Activated naive CD4-positive, alpha-beta T cell treated with anti-CD3 and anti-CD28 coated beads for 36 hours (primary cell): ENCODE data around the gene WDFY4. TPM values are rescaled to one million over a fixed set of nuclear protein-coding genes. Genes with fewer than 3 reads are reported as not detected.

ENCODE experiments used
- CTCF ChIA-PET: fragments of 350-600 bp; sonication (Branson Sonifier 250); formaldehyde crosslinking; loops from one replicate; lab custom pipeline; 2021; ENCODE audit warnings: antibody characterized with exemption; lab: Charles Lee
- DNase-seq: peaks from one replicate; pipeline ENCODE4 v3.0.0-alpha.2; 2020
- H3K27ac Mint-ChIP-seq: one replicate; pipeline ENCODE4 v1.8.0; 2021; ENCODE audit warnings: mild to moderate bottlenecking, mixed read lengths
- H3K27me3 Mint-ChIP-seq: one replicate; pipeline ENCODE4 v1.8.0; 2021; ENCODE audit warnings: low read depth, mixed read lengths
- H3K36me3 Mint-ChIP-seq: one replicate; pipeline ENCODE4 v1.8.0; 2021; ENCODE audit warnings: low read depth, mixed read lengths
- H3K4me1 Mint-ChIP-seq: one replicate; pipeline ENCODE4 v1.8.0; 2021; ENCODE audit warnings: low read depth, mixed read lengths
- H3K4me3 Mint-ChIP-seq: one replicate; pipeline ENCODE4 v1.8.0; 2021; ENCODE audit warnings: mild to moderate bottlenecking, moderate library complexity, mixed read lengths
- H3K9me3 Mint-ChIP-seq: one replicate; pipeline ENCODE4 v1.8.0; 2021; ENCODE audit warnings: mixed read lengths
- intact Hi-C: fragments of 100-400 bp; cut with micrococcal nuclease; formaldehyde crosslinking; loops from one replicate; pipeline ENCODE4 v1.15.1; 2023
- total RNA-seq, 2 experiments: library from RNA; stranded (reverse); gene quantifications; one replicate each; pipeline ENCODE4 v1.2.3, GENCODE V29; 2021

The WDFY4 gene
- total RNA-seq, 2 experiments from 2014 or later = 0.20 to 0.29 TPM

DNA sequence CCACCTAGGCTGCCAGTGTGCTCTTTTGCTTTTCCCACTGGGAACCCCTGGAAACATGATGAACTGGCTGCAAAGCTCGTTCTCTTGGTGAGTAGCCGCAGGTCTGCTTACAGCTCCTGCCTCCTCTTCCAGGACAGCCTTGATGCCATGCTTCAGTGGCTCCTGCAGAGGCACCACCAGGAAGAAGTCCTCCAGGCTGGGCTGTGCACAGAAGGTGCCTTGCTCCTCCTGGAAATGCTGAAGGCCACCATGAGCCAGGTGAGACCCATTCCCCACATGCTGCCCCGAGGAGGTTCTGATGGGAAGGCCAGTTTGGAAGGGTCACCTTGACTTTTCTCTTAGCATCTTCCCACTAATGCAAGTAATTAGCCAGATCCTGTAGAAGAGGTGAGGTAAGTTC lies 129.2 kb downstream of the WDFY4 start:
- Mint-ChIP-seq H3K27ac (no peak overlapping the region), H3K9me3 (no peaks in the 10 kb centered on the region), H3K4me1 (no peaks in the 10 kb centered on the region), H3K36me3 (no peaks in the 10 kb centered on the region), H3K27me3 (no peaks in the 10 kb centered on the region), H3K4me3 (no peak overlapping the region)
- no peak for DNase-seq
- intact Hi-C loops = no loop called here
- CTCF ChIA-PET = no interaction called here

DNA sequence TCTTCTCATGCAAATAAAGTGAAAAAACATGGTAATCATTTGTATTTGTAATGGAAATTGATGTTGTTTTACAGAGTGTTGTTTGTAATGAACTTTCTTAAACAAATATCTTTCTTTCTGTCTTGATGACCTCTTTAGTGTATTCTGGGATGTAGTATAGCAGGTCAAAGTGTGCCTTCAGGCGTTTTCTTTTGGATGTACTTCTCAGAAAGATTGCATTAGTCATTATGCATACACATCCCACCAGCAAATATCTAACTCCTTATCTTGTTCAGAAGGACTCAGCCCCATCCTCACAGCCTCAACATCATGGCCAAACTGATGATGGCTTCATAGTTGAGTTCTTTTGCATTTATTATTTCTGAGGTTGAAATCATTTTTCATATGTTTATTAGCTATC lies 130.3 kb downstream of the WDFY4 start:
- H3K36me3 Mint-ChIP-seq = no peaks in the 10 kb centered on the region
- no peaks in the 10 kb centered on the region for H3K9me3 Mint-ChIP-seq
- intact Hi-C loops = no loop called here
- DNase-seq = no peak
- H3K4me3 Mint-ChIP-seq = no peak overlapping the region
- H3K27ac Mint-ChIP-seq = no peak overlapping the region
- H3K4me1 Mint-ChIP-seq = no peaks in the 10 kb centered on the region
- CTCF ChIA-PET = no interaction called here
- H3K27me3 Mint-ChIP-seq = no peaks in the 10 kb centered on the region

DNA sequence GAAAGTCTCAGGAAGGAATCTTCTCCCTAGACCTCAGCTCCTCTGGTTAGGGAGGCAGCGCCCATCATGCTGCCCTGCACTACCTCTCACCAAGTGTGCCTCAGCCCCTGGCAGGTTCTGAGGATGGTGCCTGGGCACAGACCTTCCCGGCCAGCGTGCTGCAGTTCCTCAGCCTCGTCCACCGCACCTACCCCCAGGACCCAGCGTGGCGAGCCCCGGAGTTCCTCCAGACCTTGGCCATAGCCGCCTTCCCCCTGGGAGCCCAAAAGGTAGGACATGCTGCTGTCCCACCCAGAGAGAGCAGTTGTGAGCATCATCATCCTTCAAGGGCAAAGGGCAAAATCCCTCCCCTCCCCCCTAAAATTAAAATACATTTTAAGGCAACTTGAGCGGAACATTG lies 132.5 kb downstream of the WDFY4 start:
- Mint-ChIP-seq H3K9me3 (no peaks in the 10 kb centered on the region), H3K27ac (no peak overlapping the region), H3K4me3 (no peak overlapping the region), H3K4me1 (peaks cover 2% of the 10 kb centered on the region), H3K36me3 (no peaks in the 10 kb centered on the region), H3K27me3 (no peaks in the 10 kb centered on the region)
- CTCF ChIA-PET = no interaction called here
- no peak for DNase-seq
- intact Hi-C loops = no loop called here

DNA sequence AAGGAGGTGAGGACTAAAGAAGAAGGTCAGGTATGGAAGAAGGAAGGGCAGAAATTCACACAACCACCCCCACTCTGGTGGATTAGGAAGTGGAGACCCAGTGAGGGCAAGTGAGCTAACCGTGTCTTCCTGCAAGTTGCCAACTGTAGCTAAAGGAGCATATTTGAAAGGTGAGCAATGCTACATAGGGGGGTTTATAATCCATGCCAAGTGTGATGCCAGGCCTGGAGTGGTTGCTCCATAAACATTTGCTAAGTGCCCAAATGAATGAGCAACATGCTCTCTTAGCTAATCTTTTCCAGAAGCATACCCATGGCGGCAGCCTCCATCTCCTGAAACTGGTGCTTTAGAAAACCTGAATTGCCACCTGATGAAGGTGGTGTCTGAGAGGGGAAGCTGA lies 133.4 kb downstream of the WDFY4 start:
- CTCF ChIA-PET = no interaction called here
- no peak for DNase-seq
- H3K4me1 Mint-ChIP-seq = peaks cover 2% of the 10 kb centered on the region
- intact Hi-C loops = no loop called here
- H3K4me3 Mint-ChIP-seq = no peak overlapping the region
- no peaks in the 10 kb centered on the region for H3K36me3 Mint-ChIP-seq
- no peaks in the 10 kb centered on the region for H3K27me3 Mint-ChIP-seq
- no peaks in the 10 kb centered on the region for H3K9me3 Mint-ChIP-seq
- no peak overlapping the region for H3K27ac Mint-ChIP-seq

DNA sequence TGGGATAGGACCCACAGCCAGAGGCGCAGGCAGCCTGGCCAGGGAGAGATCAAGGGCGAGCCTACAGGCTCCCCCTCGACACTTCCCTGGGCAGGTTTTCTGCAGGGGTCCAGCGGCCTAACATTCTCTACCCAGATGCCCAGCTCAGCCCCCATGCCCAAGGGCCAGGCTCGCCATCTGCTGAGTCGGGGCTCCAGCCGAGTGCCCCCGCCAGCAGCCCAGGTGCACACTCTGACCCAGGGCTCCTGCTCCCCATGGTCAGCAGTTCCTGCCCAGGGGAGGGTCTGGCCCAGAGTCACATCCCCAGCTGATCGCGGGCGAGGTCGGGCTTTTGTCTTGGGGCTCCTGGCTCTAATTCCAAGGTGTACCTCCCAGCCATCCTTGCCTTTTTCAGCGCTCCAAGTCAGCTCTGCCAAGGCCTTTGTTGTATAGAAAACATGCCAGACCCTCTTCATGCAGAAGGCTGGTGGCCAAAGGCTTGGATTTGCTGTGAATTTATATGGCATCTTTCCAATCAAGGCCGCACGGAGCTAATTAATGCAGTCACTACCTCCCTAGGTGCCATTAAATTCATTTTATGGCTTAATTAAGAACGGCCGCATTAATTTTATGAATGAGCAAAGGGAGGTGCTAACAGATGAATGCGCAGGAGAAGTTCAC lies 134.3 kb downstream of the WDFY4 start:
- Mint-ChIP-seq H3K9me3 (no peaks in the 10 kb centered on the region), H3K27ac (no peak overlapping the region), H3K4me3 (no peak overlapping the region), H3K27me3 (no peaks in the 10 kb centered on the region), H3K4me1 (peaks cover 2% of the 10 kb centered on the region), H3K36me3 (no peaks in the 10 kb centered on the region)
- CTCF ChIA-PET = no interaction called here
- intact Hi-C loops = no loop called here
- no peak for DNase-seq

DNA sequence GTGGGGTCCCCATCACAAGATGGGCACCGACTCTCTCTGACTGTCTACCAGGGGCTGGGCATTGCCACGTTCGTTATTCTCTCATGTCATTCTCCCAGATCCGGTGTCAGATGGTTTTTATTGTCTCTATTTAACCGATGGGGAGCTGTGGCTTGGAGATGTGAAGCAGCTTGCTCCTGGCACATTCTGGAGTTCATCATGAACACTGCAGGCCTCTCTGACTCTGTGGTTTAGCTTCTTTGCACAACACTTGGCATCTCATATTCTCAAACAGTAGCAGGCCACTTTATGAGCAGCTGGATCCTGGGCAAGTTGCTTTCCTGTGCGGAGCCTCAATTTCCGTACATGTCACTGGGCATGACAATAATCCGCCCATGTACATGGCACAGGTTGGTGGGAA lies 135.1 kb downstream of the WDFY4 start:
- no peak overlapping the region for H3K27ac Mint-ChIP-seq

DNA sequence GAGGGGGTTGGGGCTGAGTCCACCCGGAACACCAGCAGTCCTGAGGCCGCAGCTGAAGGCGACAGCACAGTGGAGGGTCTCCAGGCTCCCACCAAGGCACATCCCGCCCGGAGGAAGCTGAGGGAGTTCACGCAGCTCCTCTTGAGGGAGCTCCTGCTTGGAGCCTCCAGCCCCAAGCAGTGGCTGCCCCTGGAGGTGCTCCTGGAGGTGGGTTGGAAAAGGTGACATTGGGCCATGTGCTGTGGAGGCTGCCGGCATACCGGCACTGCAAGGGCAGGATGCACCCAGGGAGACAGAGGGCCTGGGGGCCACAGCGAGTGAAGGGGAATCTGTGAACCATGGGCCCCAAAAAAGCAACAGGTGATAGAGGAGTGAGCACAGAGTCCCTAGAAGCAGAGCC lies 135.6 kb downstream of the WDFY4 start:
- Mint-ChIP-seq H3K4me1 (peaks cover 2% of the 10 kb centered on the region), H3K4me3 (no peak overlapping the region), H3K27me3 (no peaks in the 10 kb centered on the region), H3K36me3 (no peaks in the 10 kb centered on the region), H3K27ac (no peak overlapping the region), H3K9me3 (no peaks in the 10 kb centered on the region)
- CTCF ChIA-PET = no interaction called here
- intact Hi-C loops = no loop called here
- DNase-seq = no peak

More for the DNA sequence above, 135.1 kb downstream of the WDFY4 start:
- intact Hi-C loops = no loop called here
- H3K4me3 Mint-ChIP-seq = no peak overlapping the region
- DNase-seq = no peak
- no peaks in the 10 kb centered on the region for H3K27me3 Mint-ChIP-seq
- peaks cover 2% of the 10 kb centered on the region for H3K4me1 Mint-ChIP-seq
- H3K9me3 Mint-ChIP-seq = no peaks in the 10 kb centered on the region
- no peaks in the 10 kb centered on the region for H3K36me3 Mint-ChIP-seq
- CTCF ChIA-PET = no interaction called here

DNA sequence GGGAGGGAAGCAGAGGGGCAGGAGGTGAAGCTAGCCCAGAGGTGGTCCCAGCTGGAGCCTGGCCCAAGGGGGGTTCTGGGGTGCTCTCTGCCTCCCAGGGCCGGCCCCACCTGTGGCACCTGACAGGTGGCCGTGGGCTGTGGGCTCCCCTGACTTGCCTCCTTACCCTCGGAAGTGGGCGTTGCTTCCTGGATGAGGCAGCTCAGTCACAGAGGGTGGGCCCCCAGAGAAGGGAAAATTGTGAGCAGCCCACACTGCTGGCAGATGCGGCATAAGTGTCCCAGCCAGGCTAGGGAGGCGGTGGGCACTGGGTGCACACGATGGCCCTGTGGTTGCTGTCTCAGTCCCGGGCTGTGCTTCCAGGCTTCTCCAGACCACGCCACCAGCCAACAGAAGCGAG lies 136.0 kb downstream of the WDFY4 start:
- CTCF ChIA-PET = no interaction called here
- Mint-ChIP-seq H3K27me3 (no peaks in the 10 kb centered on the region), H3K9me3 (peaks cover 1% of the 10 kb centered on the region), H3K4me1 (peaks cover 2% of the 10 kb centered on the region), H3K4me3 (no peak overlapping the region), H3K36me3 (no peaks in the 10 kb centered on the region), H3K27ac (no peak overlapping the region)
- DNase-seq = no peak
- intact Hi-C loops = no loop called here

DNA sequence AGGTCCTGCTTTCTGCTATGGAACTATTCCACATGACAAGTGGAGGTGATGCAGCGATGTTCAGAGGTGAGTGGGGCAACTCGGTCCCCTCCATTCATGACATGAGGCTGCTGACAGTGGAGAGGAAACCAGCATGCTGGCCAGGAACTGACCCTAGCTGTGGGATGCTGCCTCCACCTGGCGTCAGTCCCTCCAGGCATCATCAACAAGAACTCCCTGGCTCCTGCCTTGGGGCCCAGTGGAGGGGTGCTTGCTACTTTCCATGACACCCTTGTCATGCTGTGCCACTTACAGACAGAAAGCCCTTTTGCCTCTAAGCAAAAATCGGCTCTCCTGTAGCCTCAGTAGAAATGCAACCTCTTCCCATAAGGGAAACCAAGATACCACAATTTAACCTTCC lies 136.4 kb downstream of the WDFY4 start:
- Mint-ChIP-seq H3K9me3 (peaks cover 1% of the 10 kb centered on the region), H3K27ac (no peak overlapping the region), H3K36me3 (no peaks in the 10 kb centered on the region), H3K27me3 (no peaks in the 10 kb centered on the region), H3K4me1 (peaks cover 2% of the 10 kb centered on the region), H3K4me3 (no peak overlapping the region)
- CTCF ChIA-PET = no interaction called here
- intact Hi-C loops = no loop called here
- DNase-seq = no peak

DNA sequence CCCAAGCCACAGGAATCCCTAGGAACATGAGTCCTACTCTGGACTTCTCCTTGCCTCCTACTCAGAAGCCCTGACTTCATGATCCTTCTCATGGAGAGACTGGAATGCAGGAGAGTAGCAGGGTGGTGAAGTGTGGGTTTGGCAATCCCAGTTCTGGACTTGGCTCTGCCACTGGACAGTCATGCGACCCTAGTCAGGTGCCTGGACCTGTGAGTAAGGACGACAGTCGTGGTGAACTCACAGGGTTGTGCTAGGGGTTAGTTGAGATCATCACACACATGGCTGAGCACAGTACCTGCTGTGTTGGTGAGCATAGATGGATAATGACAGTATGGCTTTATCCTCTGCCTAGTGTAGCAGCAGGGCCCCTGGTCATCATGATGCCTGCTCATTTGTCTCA lies 137.0 kb downstream of the WDFY4 start:
- Mint-ChIP-seq H3K4me3 (no peak overlapping the region), H3K27ac (no peak overlapping the region), H3K27me3 (no peaks in the 10 kb centered on the region), H3K36me3 (no peaks in the 10 kb centered on the region), H3K9me3 (peaks cover 1% of the 10 kb centered on the region), H3K4me1 (peaks cover 2% of the 10 kb centered on the region)
- no peak for DNase-seq
- CTCF ChIA-PET = no interaction called here
- intact Hi-C loops = no loop called here

DNA sequence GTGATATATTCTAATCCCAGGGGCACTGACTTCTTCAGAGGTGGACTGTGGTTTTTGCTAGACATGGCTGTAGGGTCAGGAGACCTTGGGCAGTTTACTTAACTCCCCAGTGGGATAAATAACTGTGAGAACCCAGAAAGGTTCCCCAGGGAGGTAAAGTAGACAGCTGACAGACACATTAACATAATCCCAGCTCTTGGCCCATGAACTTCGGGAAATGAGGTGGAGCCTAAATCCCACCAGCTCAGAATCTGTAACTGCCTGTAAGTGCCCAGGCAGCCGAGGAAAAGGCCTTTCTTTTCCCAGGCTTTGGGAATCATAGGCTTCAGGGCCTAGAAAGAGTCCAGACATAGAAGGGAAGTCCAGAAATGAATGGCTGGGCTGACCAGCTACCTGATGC lies 149.0 kb downstream of the WDFY4 start:
- DNase-seq = no peak
- intact Hi-C loops = no loop called here
- no peak overlapping the region for H3K4me3 Mint-ChIP-seq
- H3K27me3 Mint-ChIP-seq = no peaks in the 10 kb centered on the region
- CTCF ChIA-PET = no interaction called here
- peaks cover 9% of the 10 kb centered on the region for H3K9me3 Mint-ChIP-seq
- peaks cover 3% of the 10 kb centered on the region for H3K36me3 Mint-ChIP-seq
- H3K27ac Mint-ChIP-seq = no peak overlapping the region
- H3K4me1 Mint-ChIP-seq = no peaks in the 10 kb centered on the region

DNA sequence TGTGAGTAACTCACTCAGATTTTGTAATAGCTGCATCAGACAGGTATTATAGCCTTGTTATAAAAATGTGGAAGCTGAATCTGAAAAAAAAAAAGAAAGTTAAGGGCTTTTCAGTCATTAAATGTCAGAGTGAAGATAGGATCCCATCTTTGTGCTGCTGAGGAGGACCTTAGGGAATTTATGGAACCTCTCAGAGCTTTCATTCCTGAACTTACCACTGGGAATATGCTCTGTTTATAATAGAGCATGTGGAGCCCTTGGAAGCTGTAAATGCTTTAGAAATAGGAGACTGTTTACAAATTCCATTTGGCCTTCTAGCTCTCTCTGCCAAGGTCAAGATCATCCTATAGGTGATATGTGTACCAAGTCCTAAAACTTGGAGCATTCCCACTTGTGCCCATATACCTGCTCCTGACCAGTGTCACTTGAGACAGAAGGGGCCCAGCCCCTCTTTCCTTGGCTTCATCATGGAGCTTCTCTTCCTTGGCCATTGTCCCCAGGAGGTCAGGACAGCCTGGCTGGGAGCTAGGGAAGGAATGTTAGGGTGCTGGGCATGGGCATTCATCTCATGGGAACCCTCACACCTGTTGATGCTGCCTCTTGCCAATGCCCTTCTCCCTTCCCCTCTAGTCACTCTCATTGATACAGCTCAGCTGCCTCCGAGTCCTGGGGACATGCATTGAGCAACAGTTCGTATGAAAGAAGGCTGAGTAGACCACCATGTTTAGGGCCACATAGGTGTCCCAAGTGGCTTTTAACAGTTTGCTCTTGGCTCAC lies 149.7 kb downstream of the WDFY4 start:
- no peaks in the 10 kb centered on the region for H3K27me3 Mint-ChIP-seq
- no peak for DNase-seq
- CTCF ChIA-PET = no interaction called here
- peaks cover 9% of the 10 kb centered on the region for H3K9me3 Mint-ChIP-seq
- H3K36me3 Mint-ChIP-seq = peaks cover 3% of the 10 kb centered on the region
- no peak overlapping the region for H3K27ac Mint-ChIP-seq
- H3K4me3 Mint-ChIP-seq = no peak overlapping the region
- H3K4me1 Mint-ChIP-seq = no peaks in the 10 kb centered on the region
- intact Hi-C loops = no loop called here

DNA sequence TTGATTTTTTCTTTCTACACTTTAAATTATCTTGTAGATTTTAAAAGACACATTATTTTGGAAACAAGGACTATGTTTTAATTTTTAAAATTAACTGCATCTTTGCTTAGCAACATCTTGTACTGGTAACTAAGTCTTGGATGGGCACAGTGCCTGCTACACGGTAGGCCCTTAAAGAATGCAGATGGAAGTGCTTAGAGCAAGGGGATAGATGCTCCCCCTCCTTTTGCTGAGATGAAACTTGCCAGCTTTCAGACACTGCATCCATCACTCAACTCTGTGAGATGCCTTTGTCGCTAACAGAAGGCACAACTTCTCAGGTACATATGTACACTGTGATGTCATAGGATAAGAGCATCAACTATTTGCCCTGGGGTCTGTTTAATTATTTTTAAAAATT lies 151.1 kb downstream of the WDFY4 start:
- Mint-ChIP-seq H3K4me1 (no peaks in the 10 kb centered on the region), H3K27me3 (no peaks in the 10 kb centered on the region), H3K4me3 (no peak overlapping the region), H3K9me3 (peaks cover 9% of the 10 kb centered on the region), H3K36me3 (peaks cover 3% of the 10 kb centered on the region), H3K27ac (no peak overlapping the region)
- intact Hi-C loops = no loop called here
- CTCF ChIA-PET = no interaction called here
- no peak for DNase-seq
